PC-9 (cell line): ENCODE data around the gene SESN3.

ENCODE experiments used
- CTCF ChIP-seq: fragments of 200-600 bp; sonication (generic); conservative IDR thresholded peaks from 2 replicates; pipeline ENCODE4 v1.6.1; 2017; ENCODE audit warnings: mixed run types, antibody characterized with exemption, mild to moderate bottlenecking, moderate library complexity
- EZH2 ChIP-seq: fragments of 200-600 bp; sonication (generic); IDR thresholded peaks from 2 replicates; pipeline ENCODE4 v1.8.0; 2017; ENCODE audit warnings: antibody characterized with exemption, low read depth

GRCh38 chr11:95137299-95137698 is 93.7 kb downstream of the SESN3 start:
- TF ChIP-seq CTCF = no peak
- no peak for TF ChIP-seq EZH2
